HCEC 1CT (cell line): Measurements from ENCODE around the gene ZFYVE1.
"Not testable (repeated sequence)": the region's sequence is repeated elsewhere in the genome, so short reads cannot be mapped to it uniquely, and the experiment has no call there.

Experiments used
- DNase-seq: peaks from one replicate; pipeline ENCODE4 v3.0.0-alpha.2; 2017

Gene ZFYVE1

GRCh38 chr14:73003681-73004080 lies 23.2 kb downstream of the ZFYVE1 start:
- no peak for DNase-seq

- DNase-seq = no peak
Observed at GRCh38 chr14:73000073-73000472, 26.8 kb downstream of the ZFYVE1 start.

- DNase-seq = no peak
Observed at GRCh38 chr14:72999316-72999715, 27.6 kb downstream of the ZFYVE1 start.

GRCh38 chr14:72998252-72998903 lies 28.5 kb downstream of the ZFYVE1 start:
- no peak for DNase-seq

- DNase-seq = no peak
Observed at GRCh38 chr14:72996916-72997315, 30.0 kb downstream of the ZFYVE1 start.

GRCh38 chr14:72990171-72990570 lies 36.7 kb downstream of the ZFYVE1 start:
- DNase-seq = no peak

DNA sequence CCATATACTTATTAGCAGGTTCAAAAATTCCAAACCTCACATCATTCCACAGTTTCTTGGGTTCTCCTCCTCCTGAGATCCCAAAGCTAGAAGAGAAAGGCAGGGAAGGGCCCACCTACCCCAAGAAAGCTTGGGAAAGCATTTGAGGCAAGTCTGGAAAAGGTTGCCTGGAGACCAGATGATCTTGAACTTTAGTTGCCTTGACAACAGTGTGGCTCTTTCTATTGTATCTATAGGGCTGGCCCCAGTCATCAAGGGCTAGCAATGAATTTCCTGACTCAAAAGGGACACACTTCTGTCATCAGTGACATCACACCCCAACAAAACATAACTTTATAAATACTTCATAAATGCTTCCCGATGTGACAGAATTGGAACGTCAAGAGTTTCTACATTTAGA lies 40.0 kb downstream of the ZFYVE1 start:
- no peak for DNase-seq

GRCh38 chr14:72986214-72986613 lies 40.7 kb downstream of the ZFYVE1 start:
- DNase-seq = no peak

- no peak for DNase-seq
Observed at GRCh38 chr14:72982146-72982708, 44.7 kb downstream of the ZFYVE1 start.

DNA sequence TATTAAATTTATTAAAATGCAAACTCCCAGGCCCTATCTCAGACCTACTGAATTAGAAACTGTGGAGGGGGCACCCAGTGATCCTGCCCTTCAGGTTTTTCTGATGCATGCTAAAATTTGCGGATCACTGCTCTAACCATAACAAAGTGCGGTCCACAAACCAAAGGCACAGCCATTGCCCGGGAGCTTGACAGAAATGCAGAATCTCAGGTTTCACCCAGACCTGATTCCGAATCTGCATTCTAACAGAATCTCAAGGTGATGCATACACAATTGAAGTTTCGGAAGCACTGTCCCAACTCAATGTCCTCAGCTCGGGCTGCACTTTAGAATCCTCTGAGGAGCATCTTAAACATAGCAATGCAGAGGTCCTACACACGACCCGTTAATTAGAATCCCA lies 46.0 kb downstream of the ZFYVE1 start:
- no peak for DNase-seq

- no peak for DNase-seq
Observed at GRCh38 chr14:72978856-72979255, 48.0 kb downstream of the ZFYVE1 start.

- DNase-seq = peak; percentile 11
Observed at GRCh38 chr14:72975770-72976169, 51.1 kb downstream of the ZFYVE1 start.

DNA sequence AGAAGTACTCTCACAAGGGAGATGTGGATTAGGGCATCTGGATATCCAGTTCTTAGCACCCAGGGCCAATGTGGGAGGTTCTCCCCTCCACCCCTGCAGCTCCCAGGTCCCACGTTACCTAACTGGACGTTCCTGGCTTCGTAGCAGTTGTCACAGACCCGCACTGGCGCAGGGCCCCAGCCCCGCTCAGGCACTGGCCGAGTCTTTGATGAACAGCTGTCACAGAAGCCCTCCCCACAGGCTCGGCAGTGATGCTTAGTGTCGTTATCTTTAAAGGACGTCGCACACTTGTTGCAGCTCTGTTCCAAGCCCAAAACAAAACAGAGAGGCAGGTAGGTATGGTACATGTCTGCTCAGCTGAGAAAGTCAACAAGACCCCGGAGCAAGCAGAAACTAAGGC lies 52.2 kb downstream of the ZFYVE1 start:
- no peak for DNase-seq

GRCh38 chr14:72970824-72971434 lies 56.0 kb downstream of the ZFYVE1 start:
- DNase-seq = no peak

DNA sequence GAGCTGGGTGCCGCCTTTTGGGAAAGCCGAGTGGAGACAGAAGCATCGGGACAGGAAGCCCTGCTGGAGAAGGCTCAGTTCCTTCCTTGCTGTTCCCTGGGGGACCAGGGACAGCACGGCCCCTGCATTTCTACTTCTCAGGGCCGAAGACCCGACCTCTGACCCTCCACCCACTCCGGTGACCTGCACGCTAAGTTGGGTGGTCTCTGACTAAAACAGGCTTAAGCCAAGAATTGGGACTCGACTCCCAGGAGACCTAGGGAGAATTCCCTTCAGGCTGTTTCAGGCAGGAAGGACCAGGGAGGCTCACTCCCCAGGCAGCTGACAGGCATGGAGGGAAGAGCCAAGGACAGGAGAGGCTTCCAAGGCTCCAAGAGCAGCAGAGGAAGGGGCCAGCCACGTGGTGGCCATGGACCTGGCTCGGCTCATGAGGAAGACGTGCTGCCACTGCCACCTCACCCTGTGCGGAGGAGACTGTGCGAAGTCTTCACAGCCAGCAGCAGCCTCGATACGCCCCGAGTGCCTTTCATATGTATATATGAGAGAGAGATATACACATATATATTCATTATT lies 56.8 kb downstream of the ZFYVE1 start:
- no peak for DNase-seq

DNA sequence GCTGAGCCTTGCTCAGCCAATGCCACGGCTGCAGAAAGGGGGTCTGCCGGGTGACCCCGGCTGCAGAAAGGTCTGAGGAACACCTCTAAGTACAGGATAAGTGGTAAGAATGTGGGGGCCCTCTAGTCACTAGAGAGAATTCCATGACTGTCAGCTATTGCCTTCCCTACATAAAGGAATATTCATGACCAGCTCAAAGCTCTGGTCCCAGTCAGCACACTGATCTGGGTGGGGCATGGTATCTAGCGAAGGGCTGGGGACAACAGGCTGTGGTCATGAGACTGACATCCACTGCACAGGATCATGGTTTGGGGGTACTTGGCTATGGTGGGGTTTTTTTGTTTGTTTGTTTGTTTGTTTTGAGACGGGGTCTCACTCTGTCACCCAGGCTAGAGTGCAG lies 58.6 kb downstream of the ZFYVE1 start:
- DNase-seq = no peak

DNA sequence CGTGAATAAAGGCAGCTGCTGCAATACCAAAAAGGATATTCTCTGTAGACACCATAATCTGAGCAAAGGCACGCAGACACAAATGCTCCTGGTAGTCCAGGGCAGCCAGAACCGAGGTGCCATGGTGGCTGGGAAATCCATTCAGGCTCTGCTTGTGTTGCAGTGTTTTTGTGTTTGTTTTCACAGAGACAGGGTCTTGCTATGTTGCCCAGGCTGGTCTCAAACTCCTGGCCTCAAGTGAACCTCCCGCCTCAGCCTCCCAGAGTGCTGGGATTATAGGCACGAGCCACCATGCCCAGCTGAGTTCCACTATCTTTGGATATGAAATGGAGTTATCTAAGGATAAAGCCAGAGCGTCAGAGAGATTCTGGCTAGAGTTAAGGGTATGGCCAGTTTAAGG lies 60.9 kb downstream of the ZFYVE1 start:
- DNase-seq = no peak

GRCh38 chr14:72965249-72965648 lies 61.7 kb downstream of the ZFYVE1 start:
- peak; percentile 82 for DNase-seq

DNA sequence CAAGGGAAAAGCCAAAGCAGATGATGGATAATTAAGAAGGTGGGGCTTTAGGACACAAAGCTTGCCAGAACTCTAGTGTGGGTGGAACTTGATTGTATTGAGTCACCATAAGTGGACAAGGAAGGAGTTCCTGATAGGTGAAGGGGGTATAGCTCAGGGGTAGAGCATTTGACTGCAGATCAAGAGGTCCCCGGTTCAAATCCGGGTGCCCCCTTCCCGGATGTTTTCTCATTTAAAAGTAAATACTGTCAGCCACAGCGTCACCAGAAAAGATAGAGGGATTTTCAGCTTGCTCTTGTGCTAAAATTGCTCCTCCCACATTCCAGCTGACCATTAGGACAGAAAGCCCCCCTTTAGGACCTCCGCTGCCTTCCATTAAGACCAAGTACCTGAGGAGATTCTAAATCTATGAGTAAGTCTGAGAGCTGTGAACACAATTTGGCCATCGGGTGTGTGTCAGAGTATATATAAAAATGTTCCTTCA lies 64.0 kb downstream of the ZFYVE1 start:
- peak; percentile 83 for DNase-seq

- DNase-seq = peak; percentile 33
Observed at GRCh38 chr14:72962336-72962754, 64.6 kb downstream of the ZFYVE1 start.

DNA sequence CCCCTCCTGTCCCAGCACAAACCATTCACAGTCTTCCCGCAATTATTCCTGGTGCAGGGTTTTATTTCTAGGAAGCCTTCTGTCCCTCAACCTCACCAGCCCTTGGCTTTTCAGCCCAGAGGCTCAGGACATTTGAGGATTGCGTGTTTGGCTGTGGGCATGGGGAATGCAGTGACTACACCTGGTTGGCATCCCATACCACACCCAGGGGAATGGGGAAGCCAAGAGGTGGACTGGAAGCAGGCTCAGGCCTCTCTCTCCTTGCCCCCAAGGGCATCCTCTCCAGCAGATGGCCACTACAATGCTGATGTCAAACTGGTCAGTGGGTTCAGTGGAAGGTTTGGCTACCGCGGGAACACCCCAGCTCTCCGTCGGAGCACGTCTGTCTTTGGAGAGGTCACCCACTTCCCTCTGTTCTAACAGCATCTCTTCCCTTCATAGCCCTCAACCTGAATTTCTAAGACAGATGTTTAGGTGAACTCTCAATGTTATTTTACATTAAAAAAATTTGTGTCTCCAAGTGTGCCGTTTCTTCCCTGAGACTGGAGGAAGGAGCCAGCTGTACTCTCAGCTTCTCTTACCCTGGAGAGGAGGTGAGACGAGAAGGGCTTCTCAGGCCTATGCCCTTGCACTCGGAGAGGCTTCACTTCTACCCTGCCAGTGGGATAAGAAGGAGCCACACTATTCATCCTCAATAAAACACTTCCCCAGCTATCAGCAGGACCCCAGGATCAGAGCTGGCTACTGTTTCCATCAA lies 65.1 kb downstream of the ZFYVE1 start:
- no peak for DNase-seq

DNA sequence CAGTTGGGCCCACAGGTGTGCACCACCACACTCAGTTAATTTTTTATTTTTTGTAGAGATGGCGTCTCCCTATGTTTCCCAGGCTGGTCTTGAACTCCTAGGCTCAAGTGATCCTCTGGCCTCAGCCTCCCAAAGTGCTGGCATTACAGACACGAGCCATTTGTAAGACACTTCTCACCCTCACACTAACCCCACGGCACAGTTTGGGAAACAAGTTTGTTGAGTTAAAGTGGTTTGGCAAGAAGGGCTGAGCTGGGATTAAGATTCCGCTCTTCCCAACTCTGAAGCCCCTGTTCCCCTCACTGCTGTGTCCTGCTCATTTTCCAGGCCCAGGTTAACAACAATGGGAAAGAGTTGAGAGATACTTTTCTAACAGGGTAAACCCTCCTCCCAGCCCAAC lies 65.9 kb downstream of the ZFYVE1 start:
- DNase-seq = not testable (repeated sequence)

DNA sequence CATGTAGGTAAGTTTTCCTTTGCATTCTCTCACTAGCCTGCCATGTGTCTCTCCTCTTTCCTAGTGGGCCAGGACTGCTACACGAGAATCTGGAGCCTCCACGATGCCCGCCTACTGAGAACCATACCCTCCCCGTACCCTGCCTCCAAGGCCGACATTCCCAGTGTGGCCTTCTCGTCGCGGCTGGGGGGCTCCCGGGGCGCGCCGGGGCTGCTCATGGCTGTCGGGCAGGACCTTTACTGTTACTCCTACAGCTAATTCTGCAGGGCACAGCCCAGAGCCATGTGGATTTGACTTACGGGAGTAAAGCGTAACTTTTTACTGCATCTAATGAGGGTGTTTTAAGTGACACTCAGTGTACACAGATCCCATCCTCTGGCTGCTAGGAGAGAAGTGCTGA lies 68.4 kb downstream of the ZFYVE1 start:
- no peak for DNase-seq
